ENCODE results near the gene LMO1.

LMO1 gene

DNA sequence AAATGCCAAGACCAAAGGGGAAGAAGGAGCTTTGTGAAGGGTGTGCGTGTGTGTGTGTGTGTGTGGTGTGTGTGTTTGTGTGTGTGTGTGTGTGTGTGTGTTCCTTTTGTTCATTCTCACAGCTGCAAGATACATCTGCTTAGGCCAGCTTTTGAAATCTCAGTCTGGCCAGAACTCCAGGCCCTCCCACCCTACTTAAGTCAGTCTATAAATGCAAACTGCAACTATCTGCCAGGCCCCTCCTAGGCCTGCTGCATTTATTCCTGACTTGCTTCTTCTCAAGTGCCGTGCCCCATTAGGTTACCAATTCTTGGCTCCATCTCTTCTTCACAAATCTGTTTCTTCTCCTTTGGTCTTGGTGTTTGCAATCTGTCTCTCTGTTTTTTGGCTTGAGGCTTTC, 73.2 kb downstream of the LMO1 start:
- H3K4me3 ChIP-seq (replicated peaks; ENCODE audit: low read depth, low read length), result no peak overlapping the region
- H3K27me3 ChIP-seq (replicated peaks; ENCODE audit: control insufficient read depth, insufficient read depth, low read length), result no peaks in the 10 kb centered on the region; the same call in 1 of the 2 replicates
- no peak for TF ChIP-seq CTCF (IDR thresholded peaks at IDR 0.05; ENCODE audit: insufficient read depth, low read length, poor library complexity, severe bottlenecking)
- DNase-seq (ENCODE audit: extremely low read depth, insufficient read length), result no peak
- no peaks in the 10 kb centered on the region for H3K36me3 ChIP-seq (ENCODE audit: control insufficient read depth, insufficient read depth, low read length)

GRCh38 chr11:8186429-8186828, 77.2 kb downstream of the LMO1 start:
- no peak for DNase-seq (ENCODE audit: extremely low read depth, insufficient read length)
- Histone ChIP-seq H3K27me3 (replicated peaks; ENCODE audit: control insufficient read depth, insufficient read depth, low read length) (no peaks in the 10 kb centered on the region), H3K4me3 (replicated peaks; ENCODE audit: low read depth, low read length) (no peak overlapping the region), H3K36me3 (ENCODE audit: control insufficient read depth, insufficient read depth, low read length) (no peaks in the 10 kb centered on the region)
- TF ChIP-seq CTCF (IDR thresholded peaks at IDR 0.05; ENCODE audit: insufficient read depth, low read length, poor library complexity, severe bottlenecking), result no peak

- no peak for TF ChIP-seq CTCF (IDR thresholded peaks at IDR 0.05; ENCODE audit: insufficient read depth, low read length, poor library complexity, severe bottlenecking)
- Histone ChIP-seq H3K27me3 (replicated peaks; ENCODE audit: control insufficient read depth, insufficient read depth, low read length) (no peaks in the 10 kb centered on the region), H3K36me3 (ENCODE audit: control insufficient read depth, insufficient read depth, low read length) (no peaks in the 10 kb centered on the region), H3K4me3 (replicated peaks; ENCODE audit: low read depth, low read length) (no peak overlapping the region)
- no peak for DNase-seq (ENCODE audit: extremely low read depth, insufficient read length)
These were observed 80.6 kb downstream of the LMO1 start for GRCh38 chr11:8183111-8183510.

DNA sequence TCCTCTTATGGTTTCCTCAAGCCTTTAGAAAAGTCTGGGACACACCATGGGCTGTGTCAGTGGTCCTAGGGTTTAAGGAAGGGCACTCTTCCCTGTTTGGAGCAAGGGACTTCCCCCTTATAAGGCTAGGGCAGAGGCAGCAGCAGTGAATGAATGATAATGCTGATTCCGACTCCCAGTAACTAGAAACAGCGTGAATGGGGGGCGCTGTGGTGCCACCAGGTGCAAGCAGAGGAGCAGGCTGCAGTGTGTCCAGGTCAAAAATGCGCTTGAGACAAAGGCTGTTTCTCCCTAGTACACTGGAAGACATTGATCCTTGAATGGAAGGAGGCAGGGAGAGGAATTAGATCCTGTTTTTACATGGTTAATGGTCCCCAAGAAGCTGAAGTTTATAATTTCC, 83.2 kb downstream of the LMO1 start:
- Histone ChIP-seq H3K4me3 (replicated peaks; ENCODE audit: low read depth, low read length) (no peak overlapping the region), H3K36me3 (ENCODE audit: control insufficient read depth, insufficient read depth, low read length) (no peaks in the 10 kb centered on the region), H3K27me3 (replicated peaks; ENCODE audit: control insufficient read depth, insufficient read depth, low read length) (no peaks in the 10 kb centered on the region; the same call in 1 of the 2 replicates)
- DNase-seq (ENCODE audit: extremely low read depth, insufficient read length), result no peak
- TF ChIP-seq CTCF (IDR thresholded peaks at IDR 0.05; ENCODE audit: insufficient read depth, low read length, poor library complexity, severe bottlenecking), result no peak

DNA sequence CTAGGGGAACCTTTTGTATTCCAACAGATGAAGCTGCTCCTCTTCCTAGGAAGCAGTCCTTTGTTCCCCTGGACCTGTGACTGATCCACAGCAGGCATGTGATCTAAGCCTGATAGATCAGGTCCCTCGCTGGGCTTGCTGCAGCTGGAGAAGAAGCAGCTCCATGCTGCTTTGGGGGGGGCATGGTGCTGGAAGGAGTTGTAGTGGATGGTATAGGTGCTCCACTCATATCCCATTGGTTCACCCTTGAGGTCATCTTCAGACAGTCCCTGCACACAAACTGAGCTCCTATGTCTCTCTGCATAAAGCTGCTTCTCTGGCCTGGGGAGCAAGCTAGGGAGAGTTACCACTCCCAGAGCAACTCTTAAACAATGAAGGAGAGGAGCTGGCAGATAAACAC, 85.4 kb downstream of the LMO1 start:
- DNase-seq (ENCODE audit: extremely low read depth, insufficient read length), result no peak
- no peak overlapping the region for H3K4me3 ChIP-seq (replicated peaks; ENCODE audit: low read depth, low read length)

More for the DNA sequence above, 85.4 kb downstream of the LMO1 start:
- Histone ChIP-seq H3K36me3 (ENCODE audit: control insufficient read depth, insufficient read depth, low read length) (no peaks in the 10 kb centered on the region), H3K27me3 (replicated peaks; ENCODE audit: control insufficient read depth, insufficient read depth, low read length) (no peaks in the 10 kb centered on the region; the same call in 1 of the 2 replicates)
- no peak for TF ChIP-seq CTCF (IDR thresholded peaks at IDR 0.05; ENCODE audit: insufficient read depth, low read length, poor library complexity, severe bottlenecking)
